Fibroblast of lung (primary cell): ENCODE measurements around the gene PKIG. TPM values are rescaled to one million over a fixed set of nuclear protein-coding genes. Genes with fewer than 3 reads are reported as not detected.

Source experiments
- DNase-seq, 2 donors: peaks; one replicate each; pipeline versions ENCODE4 v3.0.0 to v3.0.0-alpha.2; 2010; ENCODE audit warnings: low read depth in 2 of 2
- H2AFZ ChIP-seq: 2 replicates; pipeline ENCODE4 v1.5.1; 2012; ENCODE audit warnings: low read length, control low read depth, inconsistent platforms
- H3K27ac ChIP-seq: 2 replicates; pipeline ENCODE4 v1.5.1; 2011; ENCODE audit warnings: low read length, control low read depth; ENCODE audit not compliant: insufficient read depth
- H3K27me3 ChIP-seq: 2 replicates; pipeline ENCODE4 v1.5.1; 2011; ENCODE audit warnings: mild to moderate bottlenecking, low read length; ENCODE audit not compliant: control insufficient read depth, insufficient read depth
- H3K36me3 ChIP-seq: 2 replicates; pipeline ENCODE4 v1.5.1; 2011; ENCODE audit warnings: low read length; ENCODE audit not compliant: control insufficient read depth, insufficient read depth
- H3K4me1 ChIP-seq: 2 replicates; pipeline ENCODE4 v1.5.1; 2011; ENCODE audit warnings: low read length; ENCODE audit not compliant: control insufficient read depth, insufficient read depth; ENCODE audit errors: extremely low read depth
- H3K4me2 ChIP-seq: 2 replicates; pipeline ENCODE4 v1.5.1; 2011; ENCODE audit warnings: low read length, control low read depth; ENCODE audit not compliant: insufficient read depth; ENCODE audit errors: extremely low read depth
- H3K4me3 ChIP-seq, 4 experiments: fragments of 200-600 bp in 1 of 4; sonication (generic) in 1 of 4; replicated peaks in 1 of 4; 2 replicates each; pipeline ENCODE4 v1.5.1; 2011 to 2016; ENCODE audit warnings: low read length in 4 of 4, low read depth in 3 of 4, mild to moderate bottlenecking in 3 of 4, control low read depth in 2 of 4, inconsistent platforms in 1 of 4, mixed read lengths in 1 of 4; ENCODE audit not compliant: insufficient read depth in 1 of 4; ENCODE audit errors: control extremely low read depth in 1 of 4
- H3K79me2 ChIP-seq: 2 replicates; pipeline ENCODE4 v1.5.1; 2012; ENCODE audit warnings: mild to moderate bottlenecking, low read length, inconsistent platforms; ENCODE audit not compliant: control insufficient read depth, insufficient read depth
- H3K9ac ChIP-seq: 2 replicates; pipeline ENCODE4 v1.5.1; 2011; ENCODE audit warnings: mild to moderate bottlenecking, low read length, control low read depth; ENCODE audit not compliant: insufficient read depth
- H3K9me3 ChIP-seq: 2 replicates; pipeline ENCODE4 v1.5.1; 2012; ENCODE audit warnings: low read depth, low read length; ENCODE audit not compliant: control insufficient read depth, insufficient read depth
- H4K20me1 ChIP-seq: 2 replicates; pipeline ENCODE4 v1.5.1; 2011; ENCODE audit warnings: low read length; ENCODE audit not compliant: control insufficient read depth, insufficient read depth; ENCODE audit errors: extremely low read depth
- EZH2 ChIP-seq: IDR thresholded peaks from 2 replicates; pipeline ENCODE4 v1.5.1; 2012; ENCODE audit warnings: low read length, control low read depth, mild to moderate bottlenecking; ENCODE audit errors: missing control alignments
- polyA plus RNA-seq, 2 donors: library from polyadenylated mRNA; depleted of rRNA in 1 of 2; stranded (reverse) in 1 of 2; unstranded in 1 of 2; fragments of >200 nt; gene quantifications; 2 replicates each; pipeline ENCODE4 v1.2.1, GENCODE V29; 2011 to 2012; ENCODE audit warnings: missing spikeins in 1 of 2
- total RNA-seq: library from RNA; depleted of rRNA; stranded (reverse); fragments of >200 nt; gene quantifications from 2 replicates; pipeline ENCODE4 v1.2.1, GENCODE V29; 2014
- TF ChIP-seq, protein P1 (sequence below), 2 donors: IDR thresholded peaks in 1 of 2; conservative IDR thresholded peaks in 1 of 2; 1 replicate in 1 of 2; 2 replicates in 1 of 2; pipeline ENCODE4 v1.5.1; 2011 to 2012; ENCODE audit warnings: low read length in 2 of 2, control low read depth in 1 of 2, inconsistent platforms in 1 of 2, low read depth in 1 of 2, mild to moderate bottlenecking in 1 of 2

Gene PKIG
- total and polyA plus RNA-seq, 2 donors (not counting 1 experiment from before 2014, with no cell fraction given): 192 to 234 TPM

- no peak overlapping the region for H3K9ac ChIP-seq
- H3K27me3 ChIP-seq: no peaks in the 10 kb centered on the region
- H3K9me3 ChIP-seq: no peaks in the 10 kb centered on the region
- DNase-seq: no peak
- TF ChIP-seq EZH2: no peak
- TF ChIP-seq, protein P1, sequence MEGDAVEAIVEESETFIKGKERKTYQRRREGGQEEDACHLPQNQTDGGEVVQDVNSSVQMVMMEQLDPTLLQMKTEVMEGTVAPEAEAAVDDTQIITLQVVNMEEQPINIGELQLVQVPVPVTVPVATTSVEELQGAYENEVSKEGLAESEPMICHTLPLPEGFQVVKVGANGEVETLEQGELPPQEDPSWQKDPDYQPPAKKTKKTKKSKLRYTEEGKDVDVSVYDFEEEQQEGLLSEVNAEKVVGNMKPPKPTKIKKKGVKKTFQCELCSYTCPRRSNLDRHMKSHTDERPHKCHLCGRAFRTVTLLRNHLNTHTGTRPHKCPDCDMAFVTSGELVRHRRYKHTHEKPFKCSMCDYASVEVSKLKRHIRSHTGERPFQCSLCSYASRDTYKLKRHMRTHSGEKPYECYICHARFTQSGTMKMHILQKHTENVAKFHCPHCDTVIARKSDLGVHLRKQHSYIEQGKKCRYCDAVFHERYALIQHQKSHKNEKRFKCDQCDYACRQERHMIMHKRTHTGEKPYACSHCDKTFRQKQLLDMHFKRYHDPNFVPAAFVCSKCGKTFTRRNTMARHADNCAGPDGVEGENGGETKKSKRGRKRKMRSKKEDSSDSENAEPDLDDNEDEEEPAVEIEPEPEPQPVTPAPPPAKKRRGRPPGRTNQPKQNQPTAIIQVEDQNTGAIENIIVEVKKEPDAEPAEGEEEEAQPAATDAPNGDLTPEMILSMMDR (conservative IDR thresholded peaks at IDR 0.05 in 1 of 2, IDR thresholded peaks at IDR 0.05 in 1 of 2; ENCODE audit: low read depth in 1 of 2, low read length in 2 of 2): no peak
- peaks cover 33% of the 10 kb centered on the region for H3K36me3 ChIP-seq
- no peak overlapping the region for H3K4me2 ChIP-seq
- no peak overlapping the region for H3K27ac ChIP-seq
- no peaks in the 10 kb centered on the region for H4K20me1 ChIP-seq
- H3K4me1 ChIP-seq: peaks cover 3% of the 10 kb centered on the region
- H3K4me3 ChIP-seq: no peak overlapping the region
- no peaks in the 10 kb centered on the region for H3K79me2 ChIP-seq
- no peak overlapping the region for H2AFZ ChIP-seq
These were observed 34.2 kb downstream of the PKIG start for GRCh38 chr20:44616604-44616964.

DNA sequence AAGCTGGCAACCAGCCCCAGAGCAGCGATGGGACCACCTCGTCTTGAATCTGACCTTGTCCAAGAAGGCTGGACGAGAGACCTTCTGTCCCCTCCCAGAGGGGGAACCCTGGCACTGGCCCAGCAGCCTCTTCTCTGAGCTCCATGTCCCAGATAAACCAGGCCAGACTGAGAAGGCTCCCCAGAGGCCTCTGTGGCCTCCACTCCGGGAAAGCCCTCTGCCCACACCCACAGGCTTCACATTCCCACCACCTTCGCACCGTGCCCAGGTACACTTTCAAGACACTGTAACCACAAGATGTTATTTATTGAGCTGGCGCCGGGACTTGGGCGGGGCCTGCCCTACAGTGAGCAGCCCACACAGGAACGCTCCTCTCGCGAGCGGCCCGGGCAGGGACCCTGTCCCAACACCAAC, 35.9 kb downstream of the PKIG start:
- H3K4me2 ChIP-seq: no peak overlapping the region
- H3K36me3 ChIP-seq: peaks cover 33% of the 10 kb centered on the region
- TF ChIP-seq, protein P1 (conservative IDR thresholded peaks at IDR 0.05 in 1 of 2, IDR thresholded peaks at IDR 0.05 in 1 of 2; ENCODE audit: low read depth in 1 of 2, low read length in 2 of 2): no peak
- TF ChIP-seq EZH2: no peak
- no peak overlapping the region for H3K27ac ChIP-seq
- no peaks in the 10 kb centered on the region for H3K27me3 ChIP-seq
- H2AFZ ChIP-seq: no peak overlapping the region
- H3K4me1 ChIP-seq: peaks cover 3% of the 10 kb centered on the region
- no peak for DNase-seq
- H3K9ac ChIP-seq: no peak overlapping the region
- no peak overlapping the region for H3K4me3 ChIP-seq
- no peaks in the 10 kb centered on the region for H3K9me3 ChIP-seq
- H3K79me2 ChIP-seq: no peaks in the 10 kb centered on the region
- H4K20me1 ChIP-seq: no peaks in the 10 kb centered on the region

DNA sequence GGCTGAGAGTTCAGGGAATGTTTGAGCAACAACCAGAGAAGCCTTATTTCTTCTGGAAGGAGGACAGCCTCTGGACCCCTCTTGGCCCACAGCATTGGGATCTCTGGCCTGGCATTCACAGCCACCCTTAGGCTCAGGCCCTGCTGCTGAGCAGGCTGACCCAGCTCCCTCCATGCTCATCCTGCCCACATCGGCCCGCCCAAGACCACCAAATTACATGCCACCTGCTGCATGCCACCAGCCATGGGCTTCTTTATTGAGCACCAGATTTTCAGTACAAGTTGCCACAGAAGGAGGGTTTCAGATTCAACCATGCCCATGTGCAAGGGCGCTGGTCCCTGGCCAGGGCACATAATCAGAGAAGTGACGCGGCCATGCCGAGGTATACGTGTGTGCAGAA, 36.9 kb downstream of the PKIG start:
- Histone ChIP-seq H3K4me1 (peaks cover 3% of the 10 kb centered on the region), H3K4me2 (no peak overlapping the region), H3K36me3 (peaks cover 27% of the 10 kb centered on the region), H2AFZ (no peak overlapping the region), H3K4me3 (no peak overlapping the region), H3K27me3 (no peaks in the 10 kb centered on the region), H3K9ac (no peak overlapping the region), H4K20me1 (no peaks in the 10 kb centered on the region), H3K27ac (no peak overlapping the region), H3K79me2 (no peaks in the 10 kb centered on the region), H3K9me3 (no peaks in the 10 kb centered on the region)
- no peak for DNase-seq
- TF ChIP-seq, protein P1 (conservative IDR thresholded peaks at IDR 0.05 in 1 of 2, IDR thresholded peaks at IDR 0.05 in 1 of 2; ENCODE audit: low read depth in 1 of 2, low read length in 2 of 2): no peak
- TF ChIP-seq EZH2: no peak
